Measurements from ENCODE around the gene FHOD3.

Gene FHOD3

GRCh38 chr18:36594621-36595020 is 297.1 kb downstream of the FHOD3 start:
- Mint-ChIP-seq H3K27me3 (ENCODE audit: low read depth, poor library complexity) (no peaks in the 10 kb centered on the region), H3K4me1 (peaks cover 34% of the 10 kb centered on the region), H3K4me3 (no peak overlapping the region), H3K9me3 (no peaks in the 10 kb centered on the region), H3K27ac (peak overlapping the region; percentile 83), H3K36me3 (ENCODE audit: low read depth) (peaks cover 15% of the 10 kb centered on the region)
- TF ChIP-seq CTCF (IDR thresholded peaks at IDR 0.05): no peak
- no peak for DNase-seq

GRCh38 chr18:36595046-36595817 is 297.7 kb downstream of the FHOD3 start:
- TF ChIP-seq CTCF (IDR thresholded peaks at IDR 0.05): no peak
- Mint-ChIP-seq H3K36me3 (ENCODE audit: low read depth) (peaks cover 16% of the 10 kb centered on the region), H3K4me1 (peaks cover 31% of the 10 kb centered on the region), H3K4me3 (no peak overlapping the region), H3K27me3 (ENCODE audit: low read depth, poor library complexity) (no peaks in the 10 kb centered on the region), H3K9me3 (no peaks in the 10 kb centered on the region), H3K27ac (peak overlapping the region; percentile 47)
- DNase-seq: no peak

- DNase-seq: no peak
- H3K27me3 Mint-ChIP-seq (ENCODE audit: low read depth, poor library complexity): no peaks in the 10 kb centered on the region
- H3K36me3 Mint-ChIP-seq (ENCODE audit: low read depth): peaks cover 16% of the 10 kb centered on the region
- peaks cover 31% of the 10 kb centered on the region for H3K4me1 Mint-ChIP-seq
- H3K27ac Mint-ChIP-seq: no peak overlapping the region
- no peak for TF ChIP-seq CTCF (IDR thresholded peaks at IDR 0.05)
- no peak overlapping the region for H3K4me3 Mint-ChIP-seq
- H3K9me3 Mint-ChIP-seq: no peaks in the 10 kb centered on the region
Observed at GRCh38 chr18:36595818-36596215, 298.3 kb downstream of the FHOD3 start.

- Mint-ChIP-seq H3K4me1 (peaks cover 24% of the 10 kb centered on the region), H3K9me3 (no peaks in the 10 kb centered on the region), H3K36me3 (ENCODE audit: low read depth) (peaks cover 18% of the 10 kb centered on the region), H3K27ac (no peak overlapping the region), H3K4me3 (no peak overlapping the region), H3K27me3 (ENCODE audit: low read depth, poor library complexity) (no peaks in the 10 kb centered on the region)
- no peak for DNase-seq
- TF ChIP-seq CTCF (IDR thresholded peaks at IDR 0.05): no peak
Observed at GRCh38 chr18:36597636-36598035, 300.1 kb downstream of the FHOD3 start.

- Mint-ChIP-seq H3K9me3 (no peaks in the 10 kb centered on the region), H3K4me3 (no peak overlapping the region), H3K27ac (no peak overlapping the region), H3K27me3 (ENCODE audit: low read depth, poor library complexity) (no peaks in the 10 kb centered on the region), H3K4me1 (no peaks in the 10 kb centered on the region), H3K36me3 (ENCODE audit: low read depth) (peaks cover 20% of the 10 kb centered on the region)
- DNase-seq: no peak
- no peak for TF ChIP-seq CTCF (IDR thresholded peaks at IDR 0.05)
Observed at GRCh38 chr18:36600548-36600947, 303.0 kb downstream of the FHOD3 start.

GRCh38 chr18:36601316-36601715 is 303.8 kb downstream of the FHOD3 start:
- no peak for DNase-seq

More at GRCh38 chr18:36601316-36601715, 303.8 kb downstream of the FHOD3 start:
- no peak overlapping the region for H3K4me3 Mint-ChIP-seq
- no peak for TF ChIP-seq CTCF (IDR thresholded peaks at IDR 0.05)
- H3K4me1 Mint-ChIP-seq: no peaks in the 10 kb centered on the region
- peaks cover 16% of the 10 kb centered on the region for H3K36me3 Mint-ChIP-seq (ENCODE audit: low read depth)
- no peak overlapping the region for H3K27ac Mint-ChIP-seq
- no peaks in the 10 kb centered on the region for H3K9me3 Mint-ChIP-seq
- no peaks in the 10 kb centered on the region for H3K27me3 Mint-ChIP-seq (ENCODE audit: low read depth, poor library complexity)

All from nephron progenitor cell (in vitro differentiated cells).